GM18526 (cell line): Measurements from ENCODE around the gene CCDC126.

Experiments used
- POLR2A ChIP-seq: IDR thresholded peaks from 3 replicates; pipeline ENCODE4 v1.6.1; 2011; ENCODE audit not compliant: insufficient read length; ENCODE audit errors: extremely low read depth

Gene CCDC126

DNA sequence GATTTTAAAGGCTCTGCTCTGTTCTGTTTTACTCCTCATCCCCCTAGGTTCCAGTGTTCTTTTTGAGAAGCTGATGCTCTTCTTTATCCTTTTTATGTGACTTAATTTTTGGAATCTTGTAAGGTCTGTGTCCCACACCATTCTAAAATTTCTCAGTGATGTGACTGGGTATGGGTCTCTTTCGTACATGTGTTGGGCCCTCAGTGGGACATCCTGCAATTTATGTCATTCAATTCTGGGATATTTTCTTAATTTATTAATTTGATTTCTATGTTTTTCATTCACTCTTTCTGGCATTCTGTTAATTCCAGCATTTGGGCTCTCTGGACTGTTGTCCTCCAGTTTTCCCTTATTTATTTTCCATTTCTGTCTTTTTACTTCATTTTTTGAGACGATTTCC lies 19.4 kb downstream of the CCDC126 start:
- no peak for TF ChIP-seq POLR2A

DNA sequence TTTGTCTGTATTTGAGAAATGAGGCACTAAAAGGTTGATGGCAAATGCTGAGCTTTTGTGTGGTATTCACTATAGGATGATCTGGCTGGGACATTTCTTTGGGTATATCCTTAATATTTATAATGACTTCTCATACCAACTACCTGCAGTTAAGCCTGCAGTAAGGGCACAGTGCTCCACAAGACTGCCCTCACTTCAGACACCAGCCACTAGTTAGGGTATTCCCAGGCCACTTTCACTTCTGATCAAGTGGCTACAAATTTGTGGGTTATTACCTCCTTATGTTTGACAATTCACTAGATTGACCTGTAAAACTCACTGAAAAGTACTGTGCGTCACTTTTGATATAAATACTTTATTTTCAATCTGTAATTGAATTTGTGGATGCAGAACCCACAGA lies 20.3 kb downstream of the CCDC126 start:
- no peak for TF ChIP-seq POLR2A

DNA sequence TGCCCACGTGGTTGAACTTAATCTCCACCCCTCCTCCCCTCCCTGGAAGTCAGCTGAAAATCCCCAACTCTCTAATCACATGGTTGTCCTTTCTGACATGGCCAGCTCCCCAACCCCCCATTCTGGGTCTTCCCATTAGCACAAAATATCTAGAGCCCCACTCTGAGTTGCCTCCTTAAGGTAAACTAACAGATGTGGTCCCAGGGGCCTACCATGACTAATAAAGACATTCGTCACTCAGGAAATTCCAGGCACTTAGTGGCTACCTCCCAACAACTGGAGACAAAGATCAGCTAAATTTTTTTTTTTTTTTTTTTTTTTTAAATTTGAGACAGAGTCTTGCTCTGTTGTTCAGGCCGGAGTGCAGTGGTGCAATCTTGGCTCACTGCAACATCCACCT lies 21.1 kb downstream of the CCDC126 start:
- no peak for TF ChIP-seq POLR2A

DNA sequence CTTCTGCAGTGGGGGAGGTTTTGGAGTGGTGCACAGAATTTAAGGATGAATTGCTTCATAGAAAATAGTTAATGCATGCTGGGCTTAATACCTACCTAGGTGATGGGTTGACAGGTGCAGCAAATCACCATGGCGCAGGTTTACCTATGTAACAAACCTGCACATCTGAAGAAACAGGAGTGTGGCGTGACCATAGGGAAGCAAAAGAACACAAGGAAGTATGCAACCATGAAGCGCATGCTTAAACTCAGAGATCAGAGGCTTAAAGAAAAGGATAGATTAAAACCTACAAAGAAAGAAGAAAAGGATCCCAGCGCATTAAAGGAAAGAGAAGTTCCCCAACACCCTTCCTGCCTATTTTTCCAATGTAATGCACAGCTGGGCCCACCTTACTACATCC lies 22.0 kb downstream of the CCDC126 start:
- no peak for TF ChIP-seq POLR2A

DNA sequence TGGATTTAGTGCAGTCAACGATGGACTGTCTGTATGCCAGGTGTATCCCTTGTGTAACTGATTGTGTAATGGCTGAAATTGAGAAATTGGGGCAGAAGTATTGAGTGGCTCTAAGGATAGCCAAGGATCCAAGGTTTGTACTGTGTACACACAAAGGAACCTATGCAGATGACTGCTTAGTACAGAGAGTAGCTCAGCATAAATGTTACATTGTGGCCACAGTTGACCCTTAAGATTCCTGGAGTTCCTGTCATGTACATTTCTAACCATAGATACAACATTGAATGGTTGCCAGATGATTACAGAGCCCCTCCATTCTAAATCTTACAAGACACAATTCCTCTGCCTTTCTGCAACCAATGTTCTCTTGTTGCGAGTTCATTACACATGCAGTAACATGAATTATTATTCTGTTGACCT lies 25.3 kb downstream of the CCDC126 start:
- no peak for TF ChIP-seq POLR2A

DNA sequence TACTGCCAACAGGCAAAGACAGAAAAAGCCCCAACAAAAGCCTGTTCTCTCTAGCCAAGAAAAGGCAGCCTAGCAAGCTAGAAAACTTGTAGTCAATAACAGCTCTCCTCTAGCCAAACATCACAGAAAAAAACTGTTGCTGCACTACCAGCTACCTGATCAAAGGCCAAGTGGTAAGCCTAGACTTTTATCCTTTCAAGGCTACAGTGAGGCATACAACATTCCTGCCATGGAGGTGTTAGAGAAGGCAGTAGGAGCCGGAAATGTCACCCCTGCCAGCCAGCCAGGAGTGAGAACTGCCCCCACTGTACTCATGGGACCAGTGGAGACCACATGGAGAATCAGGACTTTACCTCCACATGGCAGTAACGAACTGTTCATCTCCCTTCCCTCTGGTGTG lies 31.2 kb downstream of the CCDC126 start:
- no peak for TF ChIP-seq POLR2A

DNA sequence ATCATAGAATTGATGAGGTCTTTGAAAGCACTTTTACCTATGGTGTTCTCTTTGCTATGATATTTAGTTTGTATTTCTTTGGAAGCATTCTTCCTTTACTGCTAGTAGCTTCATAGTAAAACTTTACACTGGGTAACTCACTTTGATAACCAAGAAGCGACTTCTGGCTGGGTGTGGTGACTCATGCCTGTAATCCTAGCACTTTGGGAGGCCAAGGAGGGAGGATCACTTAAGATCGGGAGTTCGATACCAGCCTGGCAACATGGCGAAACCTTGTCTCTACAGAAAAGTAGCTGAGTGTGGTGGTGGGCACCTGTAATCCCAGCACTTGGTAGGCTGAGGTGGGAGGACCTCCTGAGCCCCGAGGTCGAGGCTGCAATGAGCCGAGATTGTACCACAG lies 36.2 kb downstream of the CCDC126 start:
- no peak for TF ChIP-seq POLR2A

DNA sequence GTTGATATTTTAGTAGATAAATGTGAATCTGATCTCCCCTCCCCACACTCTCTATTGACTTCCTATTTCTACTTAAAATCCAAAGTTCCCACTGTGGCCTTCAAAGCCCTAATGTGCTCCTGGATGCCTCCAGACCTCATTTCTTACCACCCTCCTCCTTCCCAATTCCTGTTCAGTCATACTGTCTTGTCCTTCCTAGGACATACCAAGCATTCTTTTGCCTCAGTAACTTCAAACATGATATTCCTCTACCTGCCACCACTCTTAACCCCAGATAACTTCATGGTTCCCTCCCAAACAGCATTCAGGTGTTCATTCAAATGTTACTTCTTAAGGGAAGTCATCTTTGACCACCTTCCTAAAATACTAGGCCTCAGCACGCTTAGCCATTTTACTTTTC lies 48.6 kb downstream of the CCDC126 start:
- no peak for TF ChIP-seq POLR2A

DNA sequence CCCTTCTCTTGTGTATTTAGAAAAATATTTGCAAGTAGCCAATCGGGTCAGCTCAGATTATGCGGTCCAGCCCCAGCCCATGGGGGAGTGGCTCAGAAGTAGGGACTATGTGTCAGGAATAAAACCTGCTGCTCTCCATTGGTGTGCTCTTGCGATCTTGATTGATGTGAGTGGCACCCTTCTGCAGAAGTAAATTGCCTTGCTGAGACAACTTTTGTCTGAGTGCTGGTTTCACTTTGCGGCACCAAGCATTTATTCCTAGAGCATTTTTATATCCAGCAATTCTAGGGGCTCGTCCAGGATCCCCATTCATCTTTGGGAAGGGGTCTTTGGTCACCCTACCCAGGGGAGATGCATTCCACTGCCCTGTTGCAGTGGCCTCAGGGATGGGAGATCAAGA lies 56.8 kb downstream of the CCDC126 start:
- TF ChIP-seq POLR2A, result no peak

DNA sequence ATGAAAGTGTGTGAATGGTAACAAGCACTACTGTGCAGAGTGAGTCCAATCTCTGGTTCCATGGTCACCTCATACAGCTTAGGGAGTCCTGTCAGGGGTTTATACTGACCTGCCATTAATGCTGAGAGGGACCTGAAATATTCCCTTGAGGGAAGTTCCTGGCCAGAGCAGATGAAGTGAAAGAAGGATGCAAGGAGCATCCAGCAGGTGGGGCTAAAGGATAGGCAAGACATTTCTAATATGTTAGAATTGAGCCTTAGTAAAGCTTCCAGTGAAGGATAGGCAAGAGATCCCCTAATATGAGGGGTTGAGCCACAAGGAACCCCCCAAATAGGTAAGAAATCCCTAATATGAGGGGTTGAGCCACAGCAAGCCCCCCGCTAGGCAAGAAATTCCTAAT lies 57.3 kb downstream of the CCDC126 start:
- TF ChIP-seq POLR2A, result no peak

DNA sequence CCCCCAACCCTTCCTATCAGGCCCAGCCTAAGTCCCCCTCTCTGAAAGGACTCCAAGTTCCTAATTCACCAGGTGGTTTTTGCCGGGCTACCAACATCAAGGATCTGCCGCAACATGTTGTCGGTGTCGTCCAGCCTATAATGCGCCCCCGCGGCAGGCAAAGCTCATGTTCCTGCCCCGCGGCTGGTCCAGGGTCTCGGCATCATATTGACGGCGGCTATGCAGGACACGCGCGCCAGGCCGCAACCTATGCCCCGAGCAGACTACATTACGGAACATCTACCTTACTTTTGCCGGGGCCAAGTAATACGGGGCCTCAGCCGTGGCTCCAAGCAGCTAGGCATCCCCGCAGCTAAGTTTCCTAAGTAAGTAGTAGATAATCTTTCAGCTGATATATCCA lies 58.3 kb downstream of the CCDC126 start:
- no peak for TF ChIP-seq POLR2A

DNA sequence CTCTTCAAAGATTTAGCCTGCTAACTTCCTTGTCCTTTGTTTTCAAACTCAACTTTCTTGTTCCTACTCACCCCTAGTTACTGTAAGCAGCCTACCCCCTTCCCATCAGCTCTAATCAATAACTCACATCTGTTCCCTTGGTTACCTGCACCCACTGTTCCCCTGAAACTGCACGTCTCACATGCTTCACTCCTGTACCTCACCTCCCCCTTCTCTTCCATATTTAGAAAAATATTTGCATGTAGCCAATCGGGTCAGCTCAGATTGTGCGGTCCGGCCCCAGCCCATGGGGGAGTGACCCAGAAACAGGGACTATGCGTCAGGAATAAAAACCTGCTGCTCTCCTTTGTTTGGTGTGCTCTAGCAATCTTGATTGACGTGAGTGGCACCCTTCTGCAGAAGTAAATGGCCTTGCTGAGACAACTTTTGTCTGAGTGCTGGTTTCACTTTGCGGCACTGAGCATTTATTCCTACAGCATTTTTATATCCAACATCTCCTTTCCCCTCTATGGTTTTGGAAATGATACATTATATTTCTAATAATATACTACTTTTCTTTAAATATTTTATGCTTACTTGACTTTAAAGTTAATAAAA lies 61.7 kb downstream of the CCDC126 start:
- no peak for TF ChIP-seq POLR2A

DNA sequence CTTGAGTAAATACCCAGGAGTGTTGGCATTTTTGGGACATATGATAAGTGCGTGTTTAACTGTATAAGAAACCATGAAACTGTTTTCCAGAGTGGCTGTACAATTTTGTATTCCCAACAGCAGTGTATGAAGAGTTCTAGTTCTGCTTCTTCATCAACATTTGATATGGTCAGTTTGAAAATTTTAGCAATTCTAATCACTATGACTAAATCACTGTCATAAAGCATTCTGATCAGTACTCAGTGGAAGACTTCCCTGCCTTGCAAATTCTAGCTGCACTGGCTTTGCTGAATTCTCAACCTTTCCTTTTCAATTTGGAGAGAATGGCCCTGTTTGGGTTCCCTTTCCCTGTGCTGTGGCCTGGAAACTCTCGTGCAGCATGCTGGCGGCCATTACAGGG lies 64.2 kb downstream of the CCDC126 start:
- no peak for TF ChIP-seq POLR2A

DNA sequence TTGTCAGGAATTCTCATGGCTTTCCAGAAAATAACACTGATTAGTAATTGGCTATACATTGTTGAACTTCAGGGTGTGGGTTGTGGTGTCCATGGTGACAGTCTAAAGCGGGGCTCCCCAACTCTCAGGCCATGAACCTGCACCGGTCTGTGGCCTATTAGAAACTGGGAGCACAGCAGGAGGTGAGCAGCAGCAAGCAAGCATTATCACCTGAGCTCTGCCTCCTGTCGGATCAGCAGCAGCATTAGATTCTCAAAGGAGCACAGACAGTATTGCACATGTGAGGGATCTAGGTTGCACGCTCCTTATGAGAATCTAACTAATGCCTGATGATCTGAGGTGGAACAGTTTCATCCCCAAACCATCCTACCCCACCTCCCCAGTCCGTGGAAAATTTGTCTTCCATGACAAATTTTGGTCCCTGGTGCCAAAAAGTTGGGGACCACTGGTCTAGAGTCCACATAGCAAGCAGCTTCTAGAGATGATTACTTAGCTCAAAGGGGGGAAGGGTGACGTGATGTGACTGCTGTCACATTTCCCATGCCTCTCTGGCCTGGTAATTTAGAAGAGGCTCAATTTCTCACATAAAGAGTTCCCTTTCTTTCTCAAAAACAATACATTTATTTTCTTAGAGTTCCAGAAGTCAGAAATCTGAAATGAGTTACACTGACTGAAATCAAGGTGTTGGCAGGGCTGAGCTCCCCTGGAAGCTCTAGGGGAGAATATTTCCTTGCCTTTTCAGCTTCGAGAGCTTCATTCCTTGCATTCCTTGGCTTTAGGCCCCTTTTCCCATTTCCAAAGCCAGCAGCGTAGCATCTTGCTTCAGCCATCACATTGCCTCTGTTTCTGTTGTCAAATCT lies 65.2 kb downstream of the CCDC126 start:
- no peak for TF ChIP-seq POLR2A

DNA sequence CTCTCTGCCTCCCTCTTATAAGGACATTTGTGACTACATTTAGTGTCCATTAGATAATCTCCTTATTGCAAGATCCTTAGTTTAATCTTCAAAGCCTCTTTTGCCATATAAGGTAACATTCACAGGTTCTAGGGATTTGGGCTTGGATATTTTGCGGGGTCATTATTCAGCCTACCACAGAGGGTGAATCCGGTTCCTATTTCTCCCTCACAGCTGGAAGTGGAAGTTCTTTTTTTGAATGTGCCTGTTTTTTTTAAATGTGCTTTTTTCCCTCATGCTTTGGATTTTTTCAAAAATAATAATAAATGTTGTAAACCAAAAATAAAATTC lies 65.8 kb downstream of the CCDC126 start:
- no peak for TF ChIP-seq POLR2A

DNA sequence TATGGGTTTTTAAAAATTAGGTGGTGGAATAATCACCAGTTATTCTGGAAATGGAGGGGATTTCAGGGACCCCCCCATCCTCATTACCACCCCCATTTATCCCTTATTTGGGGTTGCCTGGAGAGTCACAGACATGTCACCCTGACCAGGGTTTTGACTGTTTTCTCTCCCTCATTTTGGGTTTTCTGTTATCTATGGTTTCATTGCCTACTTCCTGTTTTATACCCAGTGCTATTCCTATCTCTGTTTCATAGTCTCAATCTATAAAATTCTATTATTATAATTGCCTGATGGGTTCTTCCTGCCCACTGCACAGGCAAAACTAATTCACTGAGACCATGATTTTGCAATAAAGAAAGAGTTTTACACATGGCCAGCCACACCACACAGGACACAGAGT lies 66.9 kb downstream of the CCDC126 start:
- TF ChIP-seq POLR2A, result no peak

DNA sequence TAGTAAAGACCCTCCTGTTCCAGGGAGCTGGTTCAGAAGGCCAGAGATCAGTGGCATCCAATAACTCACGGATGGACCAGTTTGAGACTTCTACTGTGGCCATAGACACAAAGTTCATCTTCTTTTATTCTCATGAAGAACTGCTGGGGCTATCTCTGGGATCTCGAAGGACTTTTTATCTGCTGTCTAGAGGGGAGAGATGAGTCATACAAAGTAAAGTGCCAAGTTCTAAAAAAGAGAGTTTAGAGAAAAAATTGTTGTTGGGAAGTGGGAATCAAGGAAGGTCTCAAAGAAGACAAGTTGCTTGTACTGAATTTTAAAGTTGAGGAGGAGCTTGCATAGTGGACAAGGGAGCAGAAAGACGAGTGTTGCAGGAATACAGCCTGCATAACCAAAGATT lies 74.9 kb downstream of the CCDC126 start:
- no peak for TF ChIP-seq POLR2A
